Esophagus muscularis mucosa (tissue), 4 donors: Measurements from ENCODE around the gene AKAP11. TPM values are rescaled to one million over a fixed set of nuclear protein-coding genes. Genes with fewer than 3 reads are reported as not detected.

Experiments
- DNase-seq: peaks from one replicate; pipeline ENCODE4 v3.0.0-alpha.2; 2017; ENCODE audit errors: extremely low spot score
- H3K27ac ChIP-seq, 4 donors: fragments of 200-600 bp; sonication (generic); replicated peaks in 1 of 4; 1 replicate in 3 of 4; 2 replicates in 1 of 4; pipeline ENCODE4 v1.5.1; 2016 to 2019; ENCODE audit warnings: mild to moderate bottlenecking in 1 of 4
- H3K27me3 ChIP-seq, 4 donors: fragments of 200-600 bp; sonication (generic); one replicate each; pipeline versions ENCODE4 v1.5.1 to v1.6.0; 2016 to 2019
- H3K36me3 ChIP-seq, 4 donors: fragments of 200-600 bp; sonication (generic); one replicate each; pipeline ENCODE4 v1.5.1; 2016 to 2019
- H3K4me1 ChIP-seq, 4 donors: fragments of 200-600 bp; sonication (generic); one replicate each; pipeline ENCODE4 v1.5.1; 2016 to 2019
- H3K4me3 ChIP-seq, 4 donors: fragments of 200-600 bp; sonication (generic); 1 replicate in 2 of 4; 2 replicates in 2 of 4; pipeline ENCODE4 v1.5.1; 2016 to 2019; ENCODE audit warnings: mild to moderate bottlenecking in 4 of 4, moderate library complexity in 1 of 4
- H3K9me3 ChIP-seq, 4 donors: fragments of 200-600 bp; sonication (generic); 1 replicate in 3 of 4; 2 replicates in 1 of 4; pipeline ENCODE4 v1.5.1; 2016 to 2019
- EP300 ChIP-seq: sonication (generic); formaldehyde crosslinking; IDR thresholded peaks from one replicate; pipeline ENCODE4 v1.6.1; 2017; ENCODE audit warnings: antibody characterized with exemption
- POLR2A ChIP-seq: fragments of 450-650 bp; IDR thresholded peaks from one replicate; pipeline ENCODE4 v1.6.1; 2017; ENCODE audit warnings: antibody characterized with exemption, moderate library complexity, mild to moderate bottlenecking, low read depth
- POLR2AphosphoS5 ChIP-seq, 2 donors: sonication (generic); formaldehyde crosslinking; IDR thresholded peaks; one replicate each; pipeline ENCODE4 v1.6.1; 2017; ENCODE audit warnings: antibody characterized with exemption in 2 of 2
- WGBS: methylation state at CpG from one replicate; pipeline ENCODE4 v1.1.5; 2018; 5-methylcytosine and 5-hydroxymethylcytosine counted together
- intact Hi-C: fragments of 100-400 bp; cut with DNase I; formaldehyde crosslinking; loops from one replicate; pipeline ENCODE4 v1.15.1; 2023
- total RNA-seq, 4 donors: library from RNA; depleted of rRNA; stranded (reverse); fragments of >200 nt; gene quantifications; one replicate each; pipeline versions ENCODE4 v1.1.0 to v1.2.1, GENCODE V29; 2016
- TF ChIP-seq, protein P1 (sequence below), 3 experiments: fragments of 200-600 bp in 2 of 3; fragments of 450-650 bp in 1 of 3; sonication (generic) in 2 of 3; IDR thresholded peaks; one replicate each; pipeline ENCODE4 v1.5.1; 2017 to 2019; ENCODE audit warnings: antibody characterized with exemption in 3 of 3, mild to moderate bottlenecking in 2 of 3, moderate library complexity in 1 of 3

The AKAP11 gene
- total RNA-seq, 4 donors from 2014 or later: 36.1 to 43.4 (median 39.6) TPM

DNA sequence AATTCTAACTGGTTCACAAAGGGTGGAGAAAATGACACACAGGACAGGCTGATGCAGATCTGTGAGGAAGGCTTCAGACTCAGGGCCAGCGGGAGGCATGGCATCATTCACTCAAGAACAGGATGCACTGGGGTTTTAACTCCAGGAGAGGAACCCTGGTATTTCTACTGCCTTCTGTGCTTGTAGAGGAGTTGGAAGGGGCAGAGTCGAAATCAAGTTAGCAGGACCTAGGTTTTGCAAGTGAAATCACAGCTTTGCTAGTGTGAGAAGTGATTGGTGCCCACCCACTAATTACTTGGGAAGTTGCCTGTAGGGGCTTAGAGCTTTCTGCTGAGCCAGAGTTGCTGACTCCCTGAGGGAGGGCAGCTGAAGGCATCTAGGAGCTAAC, 92.7 kb downstream of the AKAP11 start:
- intact Hi-C loops: no loop called here
- Histone ChIP-seq H3K4me1 (no peaks in the 10 kb centered on the region), H3K27ac (no peak overlapping the region), H3K36me3 (no peaks in the 10 kb centered on the region), H3K4me3 (no peak overlapping the region), H3K27me3 (no peaks in the 10 kb centered on the region), H3K9me3 (no peaks in the 10 kb centered on the region)
- DNase-seq: peak; percentile 66
- 46% methylated on average over 2 of the region's 2 CpGs for WGBS
- TF ChIP-seq EP300: no peak

DNA sequence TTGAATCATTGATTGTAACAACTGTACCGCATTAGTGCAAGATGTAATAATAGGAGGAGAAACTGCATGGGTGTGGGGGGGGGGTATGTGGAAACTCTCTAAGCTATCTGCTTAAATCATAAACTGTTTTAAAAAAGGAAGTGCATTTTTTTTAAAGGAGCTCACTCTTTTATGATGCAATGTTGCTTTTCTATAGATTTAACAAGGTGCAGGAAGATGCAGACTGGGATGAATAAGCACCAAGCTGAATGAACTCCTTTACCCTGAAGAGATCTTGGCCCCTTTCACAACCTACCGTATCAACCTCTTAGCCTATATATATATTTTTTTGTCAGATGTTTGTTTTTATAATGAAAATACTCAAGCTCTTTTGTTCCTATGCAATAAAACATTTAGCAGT, 95.9 kb downstream of the AKAP11 start:
- intact Hi-C loops: no loop called here
- H3K4me1 ChIP-seq: no peaks in the 10 kb centered on the region
- no peak for DNase-seq
- TF ChIP-seq EP300: no peak
- no peak for TF ChIP-seq POLR2A
- TF ChIP-seq, protein P1, sequence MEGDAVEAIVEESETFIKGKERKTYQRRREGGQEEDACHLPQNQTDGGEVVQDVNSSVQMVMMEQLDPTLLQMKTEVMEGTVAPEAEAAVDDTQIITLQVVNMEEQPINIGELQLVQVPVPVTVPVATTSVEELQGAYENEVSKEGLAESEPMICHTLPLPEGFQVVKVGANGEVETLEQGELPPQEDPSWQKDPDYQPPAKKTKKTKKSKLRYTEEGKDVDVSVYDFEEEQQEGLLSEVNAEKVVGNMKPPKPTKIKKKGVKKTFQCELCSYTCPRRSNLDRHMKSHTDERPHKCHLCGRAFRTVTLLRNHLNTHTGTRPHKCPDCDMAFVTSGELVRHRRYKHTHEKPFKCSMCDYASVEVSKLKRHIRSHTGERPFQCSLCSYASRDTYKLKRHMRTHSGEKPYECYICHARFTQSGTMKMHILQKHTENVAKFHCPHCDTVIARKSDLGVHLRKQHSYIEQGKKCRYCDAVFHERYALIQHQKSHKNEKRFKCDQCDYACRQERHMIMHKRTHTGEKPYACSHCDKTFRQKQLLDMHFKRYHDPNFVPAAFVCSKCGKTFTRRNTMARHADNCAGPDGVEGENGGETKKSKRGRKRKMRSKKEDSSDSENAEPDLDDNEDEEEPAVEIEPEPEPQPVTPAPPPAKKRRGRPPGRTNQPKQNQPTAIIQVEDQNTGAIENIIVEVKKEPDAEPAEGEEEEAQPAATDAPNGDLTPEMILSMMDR (IDR thresholded peaks at IDR 0.05): no peak
- TF ChIP-seq POLR2AphosphoS5 (IDR thresholded peaks at IDR 0.05): no peak
- no peak overlapping the region for H3K4me3 ChIP-seq
- H3K9me3 ChIP-seq: no peaks in the 10 kb centered on the region
- H3K27ac ChIP-seq: no peak overlapping the region
- WGBS: 64% methylated on average over 2 of the region's 2 CpGs
- no peaks in the 10 kb centered on the region for H3K27me3 ChIP-seq
- no peaks in the 10 kb centered on the region for H3K36me3 ChIP-seq

DNA sequence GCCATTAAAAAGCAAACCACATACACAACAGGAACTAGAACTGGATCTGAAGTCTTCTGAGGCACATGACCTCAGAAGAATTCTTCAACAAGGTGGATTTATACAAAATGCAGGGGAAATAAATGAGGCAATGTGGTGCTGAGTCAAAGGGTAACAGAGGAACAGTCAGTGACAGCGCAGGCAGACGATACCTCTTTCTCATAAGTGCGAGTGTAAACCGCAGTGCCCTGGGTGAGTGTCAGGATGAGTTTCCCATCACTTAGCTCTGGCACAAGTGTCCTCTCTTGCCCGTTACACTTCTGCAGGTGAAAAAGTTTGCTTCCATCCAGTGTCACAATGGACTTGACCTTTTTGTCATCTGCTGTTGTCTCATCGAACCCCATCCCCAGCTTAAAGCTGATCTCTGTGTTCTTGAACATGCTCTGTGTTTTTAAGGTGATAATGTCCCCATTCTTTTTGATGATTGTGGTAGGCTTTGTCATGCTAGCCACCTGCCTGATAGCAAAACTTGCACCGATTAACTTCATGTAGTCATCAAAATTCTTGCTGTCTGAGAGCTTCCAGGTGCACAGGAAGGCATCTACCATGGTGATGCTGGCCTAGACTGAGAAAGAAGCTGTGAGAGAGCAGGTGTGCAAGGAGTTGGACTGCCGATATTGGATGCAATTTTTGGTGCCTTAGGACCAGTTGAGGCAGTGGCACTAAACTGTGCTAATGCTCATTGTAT, 97.3 kb downstream of the AKAP11 start:
- Histone ChIP-seq H3K27ac (no peak overlapping the region), H3K4me3 (no peak overlapping the region), H3K27me3 (no peaks in the 10 kb centered on the region), H3K36me3 (no peaks in the 10 kb centered on the region), H3K9me3 (no peaks in the 10 kb centered on the region), H3K4me1 (no peaks in the 10 kb centered on the region)
- 89% methylated on average over 8 of the region's 8 CpGs for WGBS
- intact Hi-C loops: no loop called here
- no peak for DNase-seq
- TF ChIP-seq EP300 (no peak), POLR2A (no peak), POLR2AphosphoS5 (IDR thresholded peaks at IDR 0.05) (no peak)
- TF ChIP-seq, protein P1 (IDR thresholded peaks at IDR 0.05): no peak

DNA sequence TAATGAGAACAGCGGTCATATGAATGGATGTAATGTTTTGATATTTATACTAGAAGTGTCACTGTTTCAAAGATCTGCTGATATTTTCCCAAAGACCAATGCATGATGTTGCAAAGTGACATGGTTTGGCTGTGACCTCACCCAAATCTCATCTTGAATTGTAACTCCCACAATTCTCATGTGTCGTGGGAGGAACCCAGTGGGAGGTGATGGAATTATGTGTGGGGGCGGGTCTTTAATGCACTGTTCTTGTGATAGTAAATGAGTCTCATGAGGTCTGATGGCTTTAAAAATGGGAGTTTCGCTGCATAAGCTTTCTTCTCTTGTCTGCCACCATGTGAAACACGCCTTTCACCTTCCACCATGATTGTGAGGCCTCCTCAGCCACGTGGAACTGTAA, 98.3 kb downstream of the AKAP11 start:
- Histone ChIP-seq H3K4me1 (no peaks in the 10 kb centered on the region), H3K36me3 (no peaks in the 10 kb centered on the region), H3K4me3 (no peak overlapping the region), H3K27me3 (no peaks in the 10 kb centered on the region), H3K27ac (no peak overlapping the region), H3K9me3 (no peaks in the 10 kb centered on the region)
- WGBS: 72% methylated on average over 6 of the region's 6 CpGs
- TF ChIP-seq POLR2A: no peak
- intact Hi-C loops: no loop called here
- no peak for DNase-seq

Other genes starting within 250 kb of the AKAP11 start
- 10 to 100 TPM; 15.0 to 20.8 (median 17.1) TPM for gene DGKH, start 223.5 kb upstream of the AKAP11 start, total RNA-seq